GM12865 (cell line): ENCODE data around the gene MST1R.
A peak's percentile ranks its signal among the peaks of the same experiment; 100 is the strongest.
"Not testable (repeated sequence)": the region's sequence is repeated elsewhere in the genome, so short reads cannot be mapped to it uniquely, and the experiment has no call there.

ENCODE experiments used
- DNase-seq: peaks from one replicate; pipeline ENCODE4 v3.0.0; 2010; ENCODE audit warnings: low read depth
- H3K4me3 ChIP-seq: 2 replicates; pipeline ENCODE4 v1.5.1; 2011; ENCODE audit warnings: mild to moderate bottlenecking, low read depth, low read length, control low read depth
- CTCF ChIP-seq: IDR thresholded peaks from 2 replicates; pipeline ENCODE4 v1.5.1; 2011; ENCODE audit warnings: low read length, control low read depth, low read depth, inconsistent platforms; ENCODE audit not compliant: insufficient read depth; ENCODE audit errors: missing control alignments

The MST1R gene

DNA sequence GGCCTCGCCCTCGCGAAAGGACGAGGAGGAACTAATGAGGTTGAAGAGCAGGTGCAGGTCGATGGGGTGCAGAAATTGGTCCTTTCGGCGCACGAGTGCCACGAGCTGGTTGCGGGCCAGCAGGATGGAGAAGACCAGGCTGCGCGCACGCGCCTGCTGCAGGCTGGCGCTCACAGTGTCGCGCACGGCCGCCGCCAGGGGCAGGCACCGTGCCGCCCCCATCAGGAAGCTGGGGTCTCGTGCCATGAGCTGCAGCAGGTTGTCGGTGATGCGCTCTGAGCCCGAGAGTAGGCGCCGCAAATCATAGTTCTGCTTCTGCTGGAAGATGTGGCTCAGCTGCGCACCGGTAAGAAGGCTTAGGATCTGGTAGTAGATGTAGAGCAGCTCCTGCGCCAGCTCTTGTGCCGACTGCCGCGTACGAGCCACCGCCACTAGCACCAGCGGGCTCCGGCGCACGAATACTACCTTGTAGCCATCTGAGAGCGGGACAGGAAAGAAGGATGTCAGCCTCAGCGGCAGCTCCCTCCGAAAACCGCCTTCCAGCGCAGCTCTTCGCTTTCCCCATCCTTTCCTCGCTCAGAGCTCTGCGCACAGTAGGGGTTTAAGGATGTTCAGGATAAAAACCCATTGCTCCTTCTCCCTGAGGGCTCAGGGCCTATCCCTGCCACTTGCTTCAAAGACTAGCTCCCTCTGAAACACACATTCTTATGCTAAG lies 6.9 kb upstream of the MST1R start:
- no peak for TF ChIP-seq CTCF
- H3K4me3 ChIP-seq, result no peak overlapping the region
- DNase-seq, result no peak

DNA sequence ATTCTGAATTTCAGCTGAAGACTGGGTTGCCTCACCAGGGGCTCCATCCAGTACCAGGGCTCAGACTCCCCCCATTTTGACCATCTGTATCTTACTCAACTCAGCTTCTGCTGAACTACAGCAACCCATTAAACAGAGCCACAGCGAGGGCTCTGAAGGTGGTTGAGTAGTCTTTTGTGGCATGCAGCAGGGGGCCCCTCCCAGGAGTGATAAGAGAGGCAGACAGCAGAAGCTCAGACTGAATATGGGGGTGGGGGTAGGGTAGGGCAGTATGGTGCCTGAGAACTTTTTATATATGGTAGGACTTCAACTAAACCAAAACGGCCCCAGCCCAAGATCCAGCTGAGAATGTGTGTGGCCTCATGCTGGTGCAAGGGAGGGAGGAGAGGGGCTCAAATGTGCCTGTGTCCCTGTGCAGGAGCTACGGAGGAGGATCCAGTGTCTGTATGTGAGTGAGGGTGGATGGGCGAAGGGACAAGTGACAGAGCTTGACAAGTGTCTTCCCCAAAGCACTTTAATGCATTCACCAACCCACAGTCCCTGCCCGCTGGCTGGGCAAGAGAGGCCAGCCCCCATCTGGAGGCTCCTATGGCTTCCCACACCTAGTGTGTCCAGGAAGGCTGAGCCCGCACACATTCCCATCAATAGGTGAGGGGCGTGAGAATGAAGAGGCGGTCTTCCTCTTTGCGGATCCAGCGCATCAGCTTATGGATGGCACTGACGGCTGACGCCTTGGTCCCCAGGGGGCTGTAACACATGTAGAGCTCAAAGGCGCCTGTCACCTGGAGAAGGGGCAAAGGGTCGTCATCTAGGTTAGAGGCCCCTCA lies 4.9 kb upstream of the MST1R start:
- H3K4me3 ChIP-seq, result no peak overlapping the region
- no peak for DNase-seq
- no peak for TF ChIP-seq CTCF

DNA sequence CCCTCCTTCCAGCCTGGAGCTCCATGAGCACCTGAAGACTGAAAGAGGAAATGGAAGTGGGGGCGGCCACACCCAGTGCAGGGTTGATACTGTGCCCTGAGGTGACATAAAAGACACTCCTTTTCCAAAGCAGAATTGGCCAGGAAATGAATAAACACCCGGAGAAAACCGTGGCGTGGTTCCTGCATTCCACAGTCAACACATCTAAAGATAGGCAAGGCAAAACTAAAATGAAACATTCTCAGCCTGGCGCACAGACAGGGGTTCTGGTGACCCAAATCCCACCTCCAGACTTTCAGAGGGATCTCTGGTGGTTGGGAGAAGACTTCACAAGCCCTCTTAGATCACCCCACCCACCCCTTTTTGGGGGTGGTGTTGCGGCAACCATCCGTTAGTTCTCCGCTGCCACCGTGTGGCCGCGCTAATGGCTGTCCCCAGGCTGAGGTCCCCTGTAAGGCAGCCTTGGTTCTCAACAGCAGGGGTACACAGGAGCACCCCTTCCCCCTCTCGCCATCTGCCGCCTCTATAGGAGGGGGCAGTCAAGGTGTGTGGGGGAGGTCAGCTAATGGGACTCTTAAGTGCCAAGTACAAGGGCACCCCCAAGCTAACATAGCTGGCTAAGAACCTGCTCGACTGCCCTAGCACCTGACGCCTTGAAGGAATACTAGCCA lies 2.5 kb upstream of the MST1R start:
- no peak overlapping the region for H3K4me3 ChIP-seq
- DNase-seq, result peak; percentile 66
- peak; percentile 67 for TF ChIP-seq CTCF

GRCh38 chr3:49904448-49904847 lies 775 bp upstream of the MST1R start:
- peak overlapping the region; percentile 44 for H3K4me3 ChIP-seq
- not testable (repeated sequence) for DNase-seq

- no peak for TF ChIP-seq CTCF
- H3K4me3 ChIP-seq, result no peak overlapping the region
- DNase-seq, result no peak
Observed at GRCh38 chr3:49902511-49903345, 945 bp downstream of the MST1R start.

GRCh38 chr3:49901366-49902339 lies 2.0 kb downstream of the MST1R start:
- DNase-seq, result peak; percentile 57
- no peak overlapping the region for H3K4me3 ChIP-seq
- no peak for TF ChIP-seq CTCF
